H1 (cell line): ENCODE measurements around the gene P2RX7. TPM values are rescaled to one million over a fixed set of nuclear protein-coding genes. Genes with fewer than 3 reads are reported as not detected.

Experiments
- CTCF ChIA-PET: fragments of 300-600 bp; sonication (Branson Sonifier 250); formaldehyde crosslinking; loops from one replicate; lab custom pipeline; 2021; ENCODE audit not compliant: partially characterized antibody; lab: Charles Lee
- POLR2A ChIA-PET: fragments of 300-600 bp; sonication (Branson Sonifier 250); formaldehyde crosslinking; loops from one replicate; lab custom pipeline; 2021; ENCODE audit warnings: inconsistent platforms; ENCODE audit not compliant: partially characterized antibody; lab: Charles Lee
- DNase-seq, 2 experiments: peaks; one replicate each; pipeline versions ENCODE4 v3.0.0 to v3.0.0-alpha.2; 2010 to 2022; ENCODE audit warnings: low spot score in 2 of 2, low read depth in 1 of 2, mixed read lengths in 1 of 2
- FAIRE-seq: peaks from 2 replicates; lab custom pipeline; 2011; peaks lifted over from hg19 to GRCh38; lab: Jason Lieb, UNC
- H2AFZ ChIP-seq: 2 replicates; pipeline ENCODE4 v1.8.1; 2012; ENCODE audit warnings: low read length, inconsistent platforms
- H2AK5ac ChIP-seq: 2 replicates; pipeline ENCODE4 v1.6.1; 2013; ENCODE audit warnings: low read depth, low read length
- H2BK120ac ChIP-seq: replicated peaks from 2 replicates; pipeline ENCODE3; 2013; ENCODE audit warnings: low read depth, low read length, inconsistent platforms
- H2BK12ac ChIP-seq: 2 replicates; pipeline ENCODE4 v1.6.1; 2013; ENCODE audit warnings: low read depth, low read length
- H2BK15ac ChIP-seq: 2 replicates; pipeline ENCODE4 v1.6.1; 2013; ENCODE audit warnings: low read length
- H2BK20ac ChIP-seq: 2 replicates; pipeline ENCODE4 v1.6.1; 2013; ENCODE audit warnings: low read length
- H2BK5ac ChIP-seq: 2 replicates; pipeline ENCODE4 v1.6.1; 2013; ENCODE audit warnings: low read depth, low read length
- H3K14ac ChIP-seq: 2 replicates; pipeline ENCODE4 v1.6.1; 2013; ENCODE audit warnings: inconsistent platforms; ENCODE audit not compliant: insufficient read length
- H3K18ac ChIP-seq: 2 replicates; pipeline ENCODE4 v1.6.1; 2013; ENCODE audit warnings: low read length; ENCODE audit errors: extremely low read depth
- H3K23ac ChIP-seq: 2 replicates; pipeline ENCODE4 v1.6.1; 2013; ENCODE audit warnings: inconsistent platforms; ENCODE audit not compliant: insufficient read length
- H3K23me2 ChIP-seq: 2 replicates; pipeline ENCODE4 v1.6.1; 2013; ENCODE audit warnings: low read depth, low read length
- H3K27ac ChIP-seq: 2 replicates; pipeline ENCODE4 v1.6.1; 2011; ENCODE audit warnings: low read depth, low read length, inconsistent platforms
- H3K27me3 ChIP-seq, 4 experiments: replicated peaks in 1 of 4; 1 replicate in 1 of 4; 2 replicates in 3 of 4; pipeline versions ENCODE4 v1.6.1 to v1.8.1; 2011 to 2013; ENCODE audit warnings: low read length in 3 of 4, mild to moderate bottlenecking in 3 of 4, inconsistent platforms in 2 of 4, mixed read lengths in 2 of 4, moderate library complexity in 1 of 4; ENCODE audit not compliant: control insufficient read depth in 3 of 4, insufficient read depth in 3 of 4; ENCODE audit errors: extremely low read depth in 1 of 4
- H3K36me3 ChIP-seq, 4 experiments: 2 replicates each; pipeline versions ENCODE4 v1.6.1 to v1.8.1; 2011 to 2013; ENCODE audit warnings: mild to moderate bottlenecking in 4 of 4, low read length in 3 of 4, moderate library complexity in 2 of 4, control low read depth in 1 of 4, inconsistent platforms in 1 of 4; ENCODE audit not compliant: insufficient read depth in 4 of 4, control insufficient read depth in 2 of 4
- H3K4ac ChIP-seq: replicated peaks from 2 replicates; pipeline ENCODE3; 2013; ENCODE audit warnings: low read length, low read depth, mixed read lengths, inconsistent platforms; ENCODE audit not compliant: insufficient read length
- H3K4me1 ChIP-seq, 4 experiments: replicated peaks in 1 of 4; 1 replicate in 1 of 4; 2 replicates in 3 of 4; pipeline versions ENCODE4 v1.6.1 to v1.8.1; 2011 to 2013; ENCODE audit warnings: low read length in 3 of 4, inconsistent platforms in 2 of 4, mixed read lengths in 1 of 4; ENCODE audit not compliant: insufficient read depth in 4 of 4, control insufficient read depth in 3 of 4
- H3K4me2 ChIP-seq, 2 experiments: 2 replicates each; pipeline versions ENCODE4 v1.6.1 to v1.8.1; 2011 to 2013; ENCODE audit warnings: low read depth in 2 of 2, low read length in 2 of 2, control low read depth in 1 of 2, inconsistent platforms in 1 of 2, mild to moderate bottlenecking in 1 of 2; ENCODE audit not compliant: insufficient read depth in 1 of 2
- H3K4me3 ChIP-seq, 4 experiments: fragments of 200-600, 300-600 bp in 1 of 4; sonication (generic), shearing (Covaris generic), sonication (Bioruptor Twin) in 1 of 4; 2 replicates each; pipeline versions ENCODE4 v1.5.1 to v1.8.1; 2011 to 2016; ENCODE audit warnings: low read length in 4 of 4, low read depth in 3 of 4, control low read depth in 2 of 4, inconsistent platforms in 2 of 4, mild to moderate bottlenecking in 2 of 4, mixed read lengths in 1 of 4, moderate library complexity in 1 of 4; ENCODE audit not compliant: insufficient read depth in 2 of 4; ENCODE audit errors: extremely low read depth in 1 of 4
- H3K56ac ChIP-seq: replicated peaks from 2 replicates; pipeline ENCODE3; 2013; ENCODE audit warnings: low read depth, mild to moderate bottlenecking, mixed read lengths, low read length, inconsistent platforms; ENCODE audit not compliant: insufficient read length
- H3K79me1 ChIP-seq: 2 replicates; pipeline ENCODE4 v1.6.1; 2013; ENCODE audit warnings: low read depth, low read length, control low read depth
- H3K79me2 ChIP-seq, 2 experiments: 2 replicates each; pipeline versions ENCODE4 v1.6.1 to v1.8.1; 2012 to 2013; ENCODE audit warnings: low read length in 2 of 2, mild to moderate bottlenecking in 2 of 2, inconsistent platforms in 1 of 2; ENCODE audit not compliant: insufficient read depth in 2 of 2, control insufficient read depth in 1 of 2
- H3K9ac ChIP-seq, 4 experiments: replicated peaks in 1 of 4; 1 replicate in 1 of 4; 2 replicates in 3 of 4; pipeline versions ENCODE4 v1.6.1 to v1.8.1; 2011 to 2013; ENCODE audit warnings: low read depth in 3 of 4, low read length in 3 of 4, control low read depth in 2 of 4, mild to moderate bottlenecking in 2 of 4, moderate library complexity in 2 of 4, inconsistent platforms in 1 of 4; ENCODE audit errors: extremely low read depth in 1 of 4
- H3K9me3 ChIP-seq, 2 experiments: 2 replicates each; pipeline versions ENCODE4 v1.6.1 to v1.8.1; 2012 to 2013; ENCODE audit warnings: mild to moderate bottlenecking in 2 of 2, moderate library complexity in 2 of 2, control low read depth in 1 of 2, inconsistent platforms in 1 of 2, low read depth in 1 of 2, low read length in 1 of 2, mixed read lengths in 1 of 2; ENCODE audit not compliant: insufficient read depth in 2 of 2
- H4K20me1 ChIP-seq, 2 experiments: replicated peaks in 1 of 2; 2 replicates each; pipeline versions ENCODE3 to v1.8.1; 2011 to 2013; ENCODE audit warnings: inconsistent platforms in 2 of 2, low read length in 2 of 2, mild to moderate bottlenecking in 1 of 2; ENCODE audit not compliant: insufficient read depth in 2 of 2, control insufficient read depth in 1 of 2
- H4K5ac ChIP-seq: 2 replicates; pipeline ENCODE4 v1.6.1; 2013; ENCODE audit warnings: low read length, low read depth, mixed read lengths, inconsistent platforms; ENCODE audit not compliant: insufficient read length
- H4K8ac ChIP-seq: 2 replicates; pipeline ENCODE4 v1.8.0; 2013; ENCODE audit warnings: mild to moderate bottlenecking, moderate library complexity, low read length, inconsistent platforms; ENCODE audit not compliant: insufficient read depth; ENCODE audit errors: extremely low read depth
- H4K91ac ChIP-seq: replicated peaks from 2 replicates; pipeline ENCODE3; 2013; ENCODE audit warnings: low read length, mixed read lengths, inconsistent platforms; ENCODE audit not compliant: insufficient read length
- BCL11A ChIP-seq, 2 experiments: IDR thresholded peaks; one replicate each; pipeline ENCODE4 v1.6.1; 2011; ENCODE audit warnings: low read depth in 2 of 2, low read length in 2 of 2, mild to moderate bottlenecking in 2 of 2
- BRCA1 ChIP-seq: IDR thresholded peaks from 2 replicates; pipeline ENCODE4 v1.6.1; 2012; ENCODE audit warnings: low read depth, low read length, improper control_type of control experiment
- CBX8 ChIP-seq: fragments of 300-800, 300-1000 bp; sonication (generic); IDR thresholded peaks from 2 replicates; pipeline ENCODE4 v1.7.1; 2016; ENCODE audit warnings: low read depth, low read length, borderline replicate concordance
- CEBPB ChIP-seq: IDR thresholded peaks from 2 replicates; pipeline ENCODE4 v1.6.1; 2012; ENCODE audit warnings: low read depth, low read length
- CHD1 ChIP-seq: IDR thresholded peaks from 2 replicates; pipeline ENCODE4 v1.6.1; 2012; ENCODE audit warnings: low read depth, low read length, improper control_type of control experiment
- CTBP2 ChIP-seq: IDR thresholded peaks from 2 replicates; pipeline ENCODE4 v1.7.0; 2011; ENCODE audit warnings: borderline replicate concordance, mild to moderate bottlenecking, moderate library complexity, mixed read lengths, low read length; ENCODE audit not compliant: insufficient read depth, insufficient read length
- EP300 ChIP-seq, 2 experiments: IDR thresholded peaks; 1 replicate in 1 of 2; 2 replicates in 1 of 2; pipeline ENCODE4 v1.6.1; 2011 to 2012; ENCODE audit warnings: low read depth in 2 of 2, low read length in 2 of 2, mild to moderate bottlenecking in 2 of 2, borderline replicate concordance in 1 of 2, inconsistent platforms in 1 of 2, moderate library complexity in 1 of 2
- HDAC2 ChIP-seq, 2 experiments: fragments of 300-600 bp in 1 of 2; sonication (generic) in 1 of 2; IDR thresholded peaks; 2 replicates each; pipeline ENCODE4 v1.6.1; 2011 to 2012; ENCODE audit warnings: low read depth in 2 of 2, low read length in 2 of 2, mild to moderate bottlenecking in 2 of 2, moderate library complexity in 2 of 2, borderline replicate concordance in 1 of 2, inconsistent platforms in 1 of 2
- HDAC6 ChIP-seq: IDR thresholded peaks from one replicate; pipeline ENCODE4 v1.7.1; 2012; ENCODE audit warnings: low read depth, mild to moderate bottlenecking, inconsistent platforms, low read length, moderate library complexity
- KDM4A ChIP-seq: IDR thresholded peaks from one replicate; pipeline ENCODE4 v1.7.1; 2012; ENCODE audit warnings: low read depth, mild to moderate bottlenecking, moderate library complexity, low read length, inconsistent platforms; ENCODE audit not compliant: severe bottlenecking
- RBBP5 ChIP-seq: IDR thresholded peaks from 2 replicates; pipeline ENCODE4 v1.7.1; 2012; ENCODE audit warnings: low read depth, mild to moderate bottlenecking, inconsistent platforms, low read length, moderate library complexity, borderline replicate concordance
- SP4 ChIP-seq: IDR thresholded peaks from 2 replicates; pipeline ENCODE4 v1.6.1; 2012; ENCODE audit warnings: low read length, inconsistent platforms
- SUZ12 ChIP-seq: fragments of 200-600 bp; sonication (generic); IDR thresholded peaks from 2 replicates; pipeline ENCODE4 v1.6.1; 2012; ENCODE audit warnings: mild to moderate bottlenecking, inconsistent platforms, low read length, moderate library complexity, mixed read lengths
- TAF1 ChIP-seq: IDR thresholded peaks from 2 replicates; pipeline ENCODE4 v1.6.1; 2011; ENCODE audit warnings: mild to moderate bottlenecking, low read depth, low read length
- YY1 ChIP-seq: IDR thresholded peaks from 2 replicates; pipeline ENCODE4 v1.6.1; 2011; ENCODE audit warnings: low read depth, mild to moderate bottlenecking, low read length
- WGBS, 2 experiments: shearing (Covaris generic) in 1 of 2; methylation state at CpG; one replicate each; pipeline versions ENCODE4 v1.1.6 to v1.1.7; 2013 to 2015; ENCODE audit warnings: low lambda C conversion rate in 2 of 2, mixed read lengths in 2 of 2, inconsistent platforms in 1 of 2, low coverage in 1 of 2, missing lambda C conversion rate in 1 of 2; ENCODE audit not compliant: insufficient replicate concordance in 2 of 2, insufficient coverage in 1 of 2, insufficient read length in 1 of 2; ENCODE audit errors: extremely low coverage in 1 of 2, missing lambda C conversion rate in 1 of 2; 5-methylcytosine and 5-hydroxymethylcytosine counted together
- polyA plus RNA-seq, 7 experiments: library from polyadenylated mRNA; depleted of rRNA in 3 of 7; stranded (reverse) in 5 of 7; unstranded in 2 of 7; fragments of >200 nt in 5 of 7; fragments of 200-250 nt in 2 of 7; gene quantifications; 1 replicate in 5 of 7; 2 replicates in 1 of 7; 4 replicates in 1 of 7; pipeline versions ENCODE4 v1.2.1 to v1.2.3, GENCODE V29; 2011 to 2013; ENCODE audit warnings: missing spikeins in 2 of 7, mixed read lengths in 2 of 7
- total RNA-seq: library from RNA; stranded (reverse); fragmentation: NEBNext Ultra II Directional; extraction: Animal tissue kit (Norgen Biotek cat#: 25700); gene quantifications from 2 replicates; pipeline ENCODE4 v1.2.1, GENCODE V29; 2021

The P2RX7 gene
- total and polyA plus RNA-seq, 2 of the 8 experiments (the other 6 are each of a cell fraction or from before 2014, with no cell fraction given) = 0.38 to 0.56 TPM

DNA sequence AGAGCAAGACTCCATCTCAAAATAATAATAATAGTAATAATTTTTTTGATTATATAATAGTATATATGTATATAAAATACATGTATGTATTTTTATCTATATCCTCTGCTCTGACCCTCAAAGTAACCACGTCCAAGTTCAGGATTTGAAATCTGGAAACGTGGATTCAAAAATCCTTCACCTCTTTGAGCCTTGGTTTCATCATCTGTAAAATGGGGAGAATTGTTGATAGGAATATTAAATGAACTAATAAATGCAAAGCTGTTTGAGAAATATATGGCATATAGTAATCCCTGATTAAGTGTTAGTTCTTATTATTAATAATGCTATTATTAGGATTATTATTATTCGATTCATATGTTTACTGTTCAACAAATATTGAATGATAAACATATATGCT is 2.6 kb downstream of the P2RX7 start:
- no peak for DNase-seq
- H3K4ac ChIP-seq = no peak overlapping the region
- FAIRE-seq = no peak
- H2BK120ac ChIP-seq = no peak overlapping the region
- H4K20me1 ChIP-seq = no peaks in the 10 kb centered on the region
- no peak overlapping the region for H2BK12ac ChIP-seq
- H2BK20ac ChIP-seq = no peak overlapping the region
- H3K23me2 ChIP-seq = peaks cover 8% of the 10 kb centered on the region
- H4K91ac ChIP-seq = no peak overlapping the region
- no peak overlapping the region for H3K9ac ChIP-seq
- no peak overlapping the region for H2AK5ac ChIP-seq
- POLR2A ChIA-PET = no interaction called here
- CTCF ChIA-PET = no interaction called here
- peaks cover 0 to 9% (median 3%) of the 10 kb centered on the region in 4 experiments; a peak in 4 of 7 replicates for H3K4me1 ChIP-seq
- no peaks in the 10 kb centered on the region for H3K9me3 ChIP-seq
- H3K18ac ChIP-seq = no peak overlapping the region
- H4K8ac ChIP-seq = no peak overlapping the region
- no peak overlapping the region for H2AFZ ChIP-seq
- no peak overlapping the region for H3K56ac ChIP-seq
- no peak overlapping the region for H4K5ac ChIP-seq
- H3K79me1 ChIP-seq = no peaks in the 10 kb centered on the region
- no peaks in the 10 kb centered on the region for H3K36me3 ChIP-seq
- no peaks in the 10 kb centered on the region; a peak in 1 of 7 replicates for H3K27me3 ChIP-seq
- H3K23ac ChIP-seq = no peak overlapping the region
- H3K79me2 ChIP-seq = no peaks in the 10 kb centered on the region
- H2BK5ac ChIP-seq = no peak overlapping the region
- no peak overlapping the region for H3K14ac ChIP-seq
- H3K4me3 ChIP-seq = no peak overlapping the region
- H2BK15ac ChIP-seq = no peak overlapping the region
- 86% methylated on average over 3 of the region's 3 CpGs; no CpG with 5 or more reads in 1 of the 2 experiments for WGBS, 2 experiments
- no peak overlapping the region for H3K27ac ChIP-seq
- no peak overlapping the region for H3K4me2 ChIP-seq
- TF ChIP-seq KDM4A (no peak), TAF1 (no peak), BCL11A (IDR thresholded peaks at IDR 0.05; ENCODE audit: low read depth in 2 of 2, low read length in 2 of 2) (no peak), SUZ12 (no peak), YY1 (no peak), CTBP2 (no peak), CBX8 (no peak), HDAC6 (no peak), RBBP5 (no peak), CEBPB (no peak), BRCA1 (no peak), CHD1 (no peak), HDAC2 (IDR thresholded peaks at IDR 0.05; ENCODE audit: borderline replicate concordance in 1 of 2, low read depth in 2 of 2, low read length in 2 of 2) (no peak), EP300 (IDR thresholded peaks at IDR 0.05; ENCODE audit: borderline replicate concordance in 1 of 2, low read depth in 2 of 2, low read length in 2 of 2) (no peak), SP4 (no peak)
